GM21515 (cell line): ENCODE measurements around the gene IL1A.

Experiments
- ATAC-seq: cut with Tn5 transposase; IDR thresholded peaks from one replicate; pipeline ENCODE4 v1.9.1; 2021; ENCODE audit not compliant: unreplicated experiment

IL1A gene

GRCh38 chr2:112793449-112793978, 9.2 kb upstream of the IL1A start:
- ATAC-seq, result no peak

- no peak for ATAC-seq
These were observed 8.1 kb upstream of the IL1A start for GRCh38 chr2:112792419-112792818.

- ATAC-seq, result no peak
These were observed 7.5 kb upstream of the IL1A start for GRCh38 chr2:112791693-112792230.

- ATAC-seq, result no peak
These were observed 6.7 kb upstream of the IL1A start for GRCh38 chr2:112791019-112791418.

GRCh38 chr2:112790305-112790704, 6.0 kb upstream of the IL1A start:
- ATAC-seq, result no peak

DNA sequence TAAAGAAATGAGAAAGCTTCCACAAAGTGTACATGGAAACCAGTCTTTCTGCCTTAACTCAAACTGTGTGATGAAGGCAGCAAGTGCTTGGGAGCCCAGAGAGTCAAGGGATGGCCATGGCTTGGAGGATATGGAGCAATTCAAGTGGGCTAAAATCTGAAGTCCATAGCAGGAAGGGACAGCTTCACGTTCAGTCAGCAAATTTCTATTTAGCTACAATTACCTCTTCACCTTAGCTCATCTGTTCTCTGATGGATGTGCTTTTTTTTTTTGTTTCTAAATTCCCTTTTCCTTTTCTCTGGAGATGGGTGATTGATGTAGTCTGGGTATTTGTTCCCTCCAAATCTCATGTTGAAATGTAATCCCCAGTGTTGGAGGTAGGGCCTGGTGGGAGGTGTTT, 4.9 kb upstream of the IL1A start:
- no peak for ATAC-seq

GRCh38 chr2:112788653-112789052, 4.4 kb upstream of the IL1A start:
- ATAC-seq, result no peak

- ATAC-seq, result no peak
These were observed 3.6 kb upstream of the IL1A start for GRCh38 chr2:112787729-112788393.

DNA sequence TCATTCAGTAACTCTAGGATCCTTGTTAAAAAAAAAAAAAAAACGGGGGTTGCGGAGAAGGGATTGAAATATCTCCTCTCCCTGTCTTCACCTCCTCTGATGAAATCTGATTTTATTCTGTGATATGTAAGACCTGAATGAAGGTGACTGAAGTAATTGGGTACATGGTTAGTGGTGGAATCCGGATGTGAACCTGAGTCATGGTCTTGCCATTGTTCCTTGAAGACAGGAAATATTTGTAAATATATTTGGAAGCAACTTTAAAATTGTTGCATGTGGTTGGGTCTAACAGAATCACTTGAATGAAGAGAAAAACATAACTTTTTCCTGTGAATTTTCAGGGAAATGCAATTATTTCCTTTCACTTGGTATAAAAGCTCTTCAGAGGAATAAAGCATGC, 3.0 kb upstream of the IL1A start:
- ATAC-seq, result no peak

GRCh38 chr2:112783187-112783714, 1.0 kb downstream of the IL1A start:
- ATAC-seq, result no peak

- peak; percentile 87 for ATAC-seq
These were observed 2.0 kb downstream of the IL1A start for GRCh38 chr2:112782234-112782799.

DNA sequence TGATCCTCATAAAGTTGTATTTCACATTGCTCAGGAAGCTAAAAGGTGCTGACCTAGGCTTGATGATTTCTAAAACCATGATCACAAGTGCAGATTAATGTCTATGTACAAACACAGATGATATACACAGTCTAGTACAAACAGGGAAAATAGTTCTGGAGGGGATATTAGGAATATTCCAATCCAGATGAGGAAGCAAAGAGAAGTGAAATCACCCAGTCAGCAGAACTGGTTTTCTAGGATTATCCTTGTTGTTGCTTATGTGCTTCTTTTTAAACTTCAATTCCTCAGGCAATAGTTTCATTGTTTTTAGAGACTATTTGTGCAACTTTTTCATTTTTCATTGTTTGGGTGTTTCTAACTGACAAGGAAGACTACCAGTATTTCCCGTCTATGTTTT, 4.7 kb downstream of the IL1A start:
- no peak for ATAC-seq

DNA sequence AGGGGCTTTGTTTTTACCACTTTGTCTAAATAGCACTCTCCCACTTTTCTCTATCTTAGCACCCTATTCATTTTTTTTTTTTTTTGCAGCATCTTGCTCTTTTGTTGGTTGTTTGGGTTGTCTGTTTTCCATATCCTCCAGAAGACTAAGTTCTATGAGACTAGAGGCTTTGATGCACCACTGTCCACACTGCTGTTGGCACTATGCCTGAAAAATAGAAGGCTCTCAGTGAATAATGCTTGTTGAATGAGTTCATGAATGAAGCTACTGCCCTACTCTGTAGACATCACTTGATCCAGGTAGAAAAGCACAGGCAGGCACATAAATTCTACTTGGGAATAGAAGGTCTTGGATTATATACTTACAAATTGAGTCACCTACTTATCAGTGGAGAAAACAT, 7.3 kb downstream of the IL1A start:
- ATAC-seq, result no peak

GRCh38 chr2:112776113-112776512, 8.2 kb downstream of the IL1A start:
- no peak for ATAC-seq

DNA sequence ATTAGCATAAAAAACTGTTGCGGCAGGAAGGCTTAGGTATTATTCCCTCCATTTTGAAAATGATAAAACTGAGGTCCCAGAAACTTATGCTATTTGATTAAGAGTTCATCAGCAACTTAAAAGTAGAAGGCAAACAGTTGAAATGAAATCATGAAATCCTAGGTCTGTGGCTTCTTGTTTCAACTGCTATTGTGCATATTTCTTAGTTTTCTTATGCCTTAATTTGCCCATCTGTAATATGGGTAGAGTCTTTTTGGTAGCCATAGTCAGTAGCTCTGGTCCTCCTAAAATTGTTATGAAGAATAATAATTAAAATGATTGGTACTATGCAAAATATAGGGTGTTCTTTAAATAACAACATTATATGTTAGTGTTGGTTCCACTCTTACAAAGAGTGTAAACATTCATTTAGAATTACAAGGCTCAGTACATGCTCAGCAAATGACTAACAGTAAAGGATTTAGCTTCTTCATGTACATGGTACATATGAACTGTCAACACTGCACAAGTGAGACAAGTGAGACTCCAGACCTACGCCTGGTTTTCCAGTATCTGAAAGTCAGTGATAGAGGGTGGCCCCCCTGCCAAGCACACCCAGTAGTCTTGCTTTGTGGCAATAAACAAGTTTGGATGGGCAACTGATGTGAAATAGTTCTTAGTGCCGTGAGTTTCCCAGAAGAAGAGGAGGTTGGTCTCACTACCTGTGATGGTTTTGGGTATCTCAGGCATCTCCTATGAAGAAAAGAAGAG, 9.6 kb downstream of the IL1A start:
- no peak for ATAC-seq

DNA sequence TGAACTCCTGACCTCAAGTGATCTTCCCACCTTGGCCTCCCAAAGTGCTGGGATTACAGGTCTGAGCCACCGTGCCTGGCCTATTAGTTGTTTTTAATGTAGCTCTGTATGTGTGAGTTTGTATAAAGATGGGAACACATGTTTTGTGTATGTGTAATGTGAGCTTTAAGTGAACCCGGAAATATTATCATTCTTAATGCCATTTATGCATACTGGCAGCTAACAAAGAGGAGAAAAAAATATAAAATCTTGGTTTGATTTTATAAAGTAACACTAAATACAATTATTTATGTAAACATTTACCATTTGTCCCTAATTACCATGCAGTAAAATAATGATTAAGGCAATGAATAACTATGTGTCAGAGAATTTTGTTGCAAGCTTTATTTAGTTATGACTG, 10.7 kb downstream of the IL1A start:
- no peak for ATAC-seq

DNA sequence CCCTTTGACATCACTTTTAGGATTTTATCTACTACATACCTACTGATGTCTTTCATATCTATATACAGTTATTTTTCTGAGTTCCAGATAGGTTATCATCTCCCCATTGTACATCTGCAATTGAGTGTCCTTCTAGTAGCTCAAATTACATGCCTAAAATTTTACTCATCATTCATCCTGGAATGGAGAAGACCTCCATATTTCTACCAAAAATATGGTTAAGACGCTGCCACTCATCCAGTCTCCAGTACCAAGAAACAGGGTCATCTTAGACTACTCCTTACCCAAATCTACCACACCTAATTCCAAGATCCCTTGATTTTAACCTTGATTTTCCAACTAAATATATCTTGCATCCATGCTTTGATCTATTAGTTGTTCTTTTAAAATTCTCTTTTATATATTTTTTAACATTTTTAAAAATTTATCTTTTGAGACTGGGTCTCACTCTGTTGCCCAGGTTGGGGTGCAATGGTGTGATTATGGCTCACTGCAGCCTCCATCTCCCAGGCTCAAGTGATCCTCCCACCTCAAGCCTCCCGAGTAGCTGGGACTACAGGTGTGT, 11.3 kb downstream of the IL1A start:
- ATAC-seq, result no peak

- ATAC-seq, result no peak
These were observed 12.0 kb downstream of the IL1A start for GRCh38 chr2:112772322-112772721.

- ATAC-seq, result no peak
These were observed 15.9 kb downstream of the IL1A start for GRCh38 chr2:112768432-112768831.

- no peak for ATAC-seq
These were observed 16.5 kb downstream of the IL1A start for GRCh38 chr2:112767693-112768330.

DNA sequence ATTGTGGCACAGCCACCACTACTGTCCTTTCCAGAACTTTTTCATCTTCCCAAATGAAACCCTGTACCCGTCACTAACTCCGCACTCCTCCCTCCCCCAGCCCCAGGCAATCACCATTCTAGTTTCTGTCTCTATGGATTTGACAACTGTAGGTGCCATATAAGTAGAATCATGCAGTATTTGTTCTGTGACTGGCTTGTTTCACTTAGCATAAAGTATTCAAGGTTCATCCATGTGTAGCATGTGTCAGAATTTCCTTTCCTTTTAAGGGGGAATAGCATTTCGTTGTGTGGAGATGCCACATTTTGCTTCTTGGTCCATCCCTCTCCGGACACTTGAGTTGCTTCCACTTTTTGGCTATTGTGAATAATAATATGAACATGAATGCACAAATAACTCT, 19.0 kb downstream of the IL1A start:
- no peak for ATAC-seq
